Measurements from ENCODE around the gene GART.
"Not testable (repeated sequence)": the region's sequence is repeated elsewhere in the genome, so short reads cannot be mapped to it uniquely, and the experiment has no call there.

The GART gene

GRCh38 chr21:33511639-33512038 is 30.3 kb downstream of the GART start:
- no peak for DNase-seq

- no peak for DNase-seq
These were observed 31.1 kb downstream of the GART start for GRCh38 chr21:33510826-33511225.

GRCh38 chr21:33507003-33507402 is 34.9 kb downstream of the GART start:
- DNase-seq: not testable (repeated sequence)

GRCh38 chr21:33505833-33506232 is 36.1 kb downstream of the GART start:
- no peak for DNase-seq

GRCh38 chr21:33496345-33496744 is 45.6 kb downstream of the GART start:
- DNase-seq: no peak

- DNase-seq: no peak
These were observed 46.2 kb downstream of the GART start for GRCh38 chr21:33495743-33496142.

GRCh38 chr21:33493756-33494155 is 48.2 kb downstream of the GART start:
- no peak for DNase-seq

GRCh38 chr21:33492571-33492970 is 49.3 kb downstream of the GART start:
- DNase-seq: peak; percentile 57

- peak; percentile 95 for DNase-seq
These were observed 50.4 kb downstream of the GART start, which contains the start of gene DNAJC28 for GRCh38 chr21:33491373-33492102. Gene DNAJC28, minus strand, starts transcription at chr21:33491716. Its CDS starts 2,323 bp downstream, at chr21:33489393.

GRCh38 chr21:33490991-33491372 is 50.9 kb downstream of the GART start:
- peak; percentile 12 for DNase-seq

GRCh38 chr21:33488936-33489335 is 53.0 kb downstream of the GART start:
- DNase-seq: no peak

GRCh38 chr21:33487996-33488395 is 53.9 kb downstream of the GART start:
- DNase-seq: no peak

- no peak for DNase-seq
These were observed 60.5 kb downstream of the GART start for GRCh38 chr21:33481314-33481943.

GRCh38 chr21:33480481-33481103 is 61.3 kb downstream of the GART start:
- DNase-seq: no peak

- DNase-seq: peak; percentile 100
These were observed 62.0 kb downstream of the GART start, which contains the start of gene TMEM50B for GRCh38 chr21:33479679-33480480. Gene TMEM50B, minus strand, starts transcription at chr21:33479974. Its CDS starts 11,089 bp downstream, at chr21:33468885.

- DNase-seq: peak; percentile 67
These were observed 62.8 kb downstream of the GART start for GRCh38 chr21:33478935-33479678.

- DNase-seq: no peak
These were observed 63.7 kb downstream of the GART start for GRCh38 chr21:33478182-33478581.

GRCh38 chr21:33477066-33477465 is 64.9 kb downstream of the GART start:
- DNase-seq: no peak

- no peak for DNase-seq
These were observed 68.6 kb downstream of the GART start for GRCh38 chr21:33473344-33473743.

- no peak for DNase-seq
These were observed 71.2 kb downstream of the GART start for GRCh38 chr21:33470701-33471100.

- DNase-seq: not testable (repeated sequence)
These were observed 72.7 kb downstream of the GART start for GRCh38 chr21:33469183-33469582.

- DNase-seq: no peak
These were observed 80.2 kb downstream of the GART start for GRCh38 chr21:33461538-33462250.

All from suppressor macrophage treated with lipopolysaccharide for 4 hours (primary cell).